Neural progenitor cell (in vitro differentiated cells): Measurements from ENCODE around the gene NUP93.
A peak's percentile ranks its signal among the peaks of the same experiment; 100 is the strongest.

Source experiments
- CTCF ChIP-seq: fragments of 200-600 bp; sonication (generic); IDR thresholded peaks from 2 replicates; pipeline ENCODE4 v1.5.1; 2017; ENCODE audit warnings: antibody characterized with exemption, mild to moderate bottlenecking
- EZH2phosphoT487 ChIP-seq: fragments of 200-600 bp; sonication (generic); IDR thresholded peaks from 2 replicates; pipeline ENCODE4 v1.6.1; 2017; ENCODE audit warnings: antibody characterized with exemption

GRCh38 chr16:56824331-56824730, 94.4 kb downstream of the NUP93 start:
- TF ChIP-seq CTCF (peak; percentile 33), EZH2phosphoT487 (no peak)
